HCT116 (cell line): ENCODE measurements around the gene IST1. TPM values are rescaled to one million over a fixed set of nuclear protein-coding genes. Genes with fewer than 3 reads are reported as not detected.

Source experiments
- ATAC-seq: fragments of 200-7000 bp; cut with Tn5 transposase; 2 replicates; pipeline ENCODE4 v1.9.1; 2020; ENCODE audit warnings: mild to moderate bottlenecking, moderate library complexity
- BruUV-seq: library from RNA; stranded (reverse); fragments of 400-500 nt; replicated peaks from 2 replicates; lab custom pipeline; 2021; lab: Mats Ljungman, UMichigan
- CTCF ChIA-PET: fragments of 300-600 bp; sonication (Branson Sonifier 250); formaldehyde crosslinking; loops from one replicate; lab custom pipeline; 2021; ENCODE audit warnings: antibody characterized with exemption; lab: Charles Lee
- POLR2A ChIA-PET: fragments of 300-600, 350-600 bp; sonication (Branson Sonifier 250); formaldehyde crosslinking; loops from one replicate; lab custom pipeline; 2021; ENCODE audit warnings: antibody characterized with exemption; lab: Charles Lee
- RAD21 ChIA-PET, 2 experiments: fragments of 300-600 bp; sonication (Branson Sonifier 250); formaldehyde crosslinking; loops; one replicate each; lab custom pipeline; 2023; ENCODE audit warnings: low total read pairs in 2 of 2; ENCODE audit not compliant: uncharacterized antibody in 2 of 2, unreplicated experiment in 2 of 2, low non-redundant PET in 1 of 2; lab: Charles Lee
- DNase-seq: peaks from one replicate; pipeline ENCODE4 v3.0.0-alpha.2; 2010; ENCODE audit warnings: low read depth, low spot score
- H2AFZ ChIP-seq: fragments of 200-600 bp; shearing (Covaris generic), sonication (generic); 2 replicates; pipeline ENCODE4 v1.6.1; 2017; ENCODE audit warnings: low read depth, mixed run types, mixed read lengths, antibody characterized with exemption, low read length; ENCODE audit not compliant: poor library complexity, severe bottlenecking
- H3K27ac ChIP-seq: 2 replicates; pipeline ENCODE4 v1.5.1; 2012; ENCODE audit warnings: low read depth, low read length
- H3K27me3 ChIP-seq: fragments of 200-600 bp; sonication (generic); 2 replicates; pipeline ENCODE4 v1.6.1; 2016; ENCODE audit warnings: mixed run types, low read length, mixed read lengths; ENCODE audit not compliant: insufficient read depth
- H3K36me3 ChIP-seq, 2 experiments: fragments of 200-500 bp in 1 of 2; fragments of 200-600 bp in 1 of 2; sonication (Bioruptor generic) in 1 of 2; sonication (generic) in 1 of 2; 2 replicates each; pipeline versions ENCODE4 v1.5.1 to v1.6.1; 2014 to 2016; ENCODE audit warnings: low read length in 2 of 2, inconsistent platforms in 1 of 2, mixed read lengths in 1 of 2, mixed run types in 1 of 2; ENCODE audit not compliant: insufficient read depth in 2 of 2, control insufficient read depth in 1 of 2
- H3K4me1 ChIP-seq, 2 experiments: fragments of 200-600 bp in 1 of 2; sonication (generic) in 1 of 2; 2 replicates each; pipeline versions ENCODE4 v1.5.1 to v1.6.1; 2012 to 2017; ENCODE audit warnings: low read length in 2 of 2, inconsistent platforms in 1 of 2, mild to moderate bottlenecking in 1 of 2, mixed read lengths in 1 of 2, mixed run types in 1 of 2, moderate library complexity in 1 of 2; ENCODE audit not compliant: insufficient read depth in 2 of 2, control insufficient read depth in 1 of 2
- H3K4me2 ChIP-seq: fragments of 200-600 bp; sonication (generic); 2 replicates; pipeline ENCODE4 v1.6.1; 2017; ENCODE audit warnings: mixed run types, low read length, mixed read lengths
- H3K4me3 ChIP-seq, 2 experiments: fragments of 200-600 bp in 1 of 2; sonication (generic) in 1 of 2; replicated peaks in 1 of 2; 2 replicates each; pipeline ENCODE4 v1.5.1; 2011 to 2016; ENCODE audit warnings: low read length in 2 of 2, control low read depth in 1 of 2, low read depth in 1 of 2, mild to moderate bottlenecking in 1 of 2, mixed read lengths in 1 of 2, mixed run types in 1 of 2
- H3K79me2 ChIP-seq: fragments of 200-600 bp; sonication (generic); 2 replicates; pipeline ENCODE4 v1.6.1; 2017; ENCODE audit warnings: mild to moderate bottlenecking, mixed run types, low read length, moderate library complexity, mixed read lengths; ENCODE audit not compliant: insufficient read depth
- H3K9ac ChIP-seq: fragments of 200-600 bp; sonication (generic); 2 replicates; pipeline ENCODE4 v1.6.1; 2016; ENCODE audit warnings: low read length, mixed read lengths
- H3K9me2 ChIP-seq: fragments of 200-600 bp; sonication (generic), shearing (Covaris generic); 2 replicates; pipeline ENCODE4 v1.6.1; 2017; ENCODE audit warnings: mixed run types, mild to moderate bottlenecking, moderate library complexity; ENCODE audit not compliant: insufficient read depth
- H3K9me3 ChIP-seq, 2 experiments: fragments of 200-500 bp in 1 of 2; fragments of 200-600 bp in 1 of 2; sonication (Bioruptor generic) in 1 of 2; sonication (generic) in 1 of 2; 2 replicates each; pipeline ENCODE4 v1.6.1; 2014 to 2017; ENCODE audit warnings: low read length in 2 of 2, mixed read lengths in 2 of 2, inconsistent platforms in 1 of 2, low read depth in 1 of 2, mild to moderate bottlenecking in 1 of 2, mixed run types in 1 of 2, moderate library complexity in 1 of 2; ENCODE audit not compliant: control insufficient read depth in 1 of 2, insufficient read depth in 1 of 2
- H4K20me1 ChIP-seq: fragments of 200-600 bp; sonication (generic), shearing (Covaris generic); 2 replicates; pipeline ENCODE4 v1.6.1; 2017; ENCODE audit warnings: mixed run types, mild to moderate bottlenecking, moderate library complexity; ENCODE audit not compliant: insufficient read depth
- CBX3 ChIP-seq: IDR thresholded peaks from 2 replicates; pipeline ENCODE4 v1.6.1; 2012; ENCODE audit warnings: low read depth
- CEBPB ChIP-seq: IDR thresholded peaks from 2 replicates; pipeline ENCODE4 v1.6.1; 2012; ENCODE audit warnings: low read depth
- EGR1 ChIP-seq: IDR thresholded peaks from 2 replicates; pipeline ENCODE4 v1.6.1; 2012; ENCODE audit warnings: low read depth
- ELF1 ChIP-seq: IDR thresholded peaks from 2 replicates; pipeline ENCODE4 v1.6.1; 2012; ENCODE audit warnings: low read depth, borderline replicate concordance
- EZH2phosphoT487 ChIP-seq: fragments of 200-600 bp; IDR thresholded peaks from 2 replicates; pipeline ENCODE4 v1.6.1; 2018; ENCODE audit warnings: antibody characterized with exemption, borderline replicate concordance
- FOSL1 ChIP-seq: IDR thresholded peaks from 2 replicates; pipeline ENCODE4 v1.6.1; 2012; ENCODE audit warnings: low read depth
- JUND ChIP-seq: IDR thresholded peaks from 2 replicates; pipeline ENCODE4 v1.6.1; 2012
- POLR2AphosphoS5 ChIP-seq: IDR thresholded peaks from 2 replicates; pipeline ENCODE4 v1.6.1; 2011; ENCODE audit warnings: mild to moderate bottlenecking, low read depth, low read length, moderate library complexity
- SRF ChIP-seq: IDR thresholded peaks from 2 replicates; pipeline ENCODE4 v1.6.1; 2012; ENCODE audit warnings: low read depth
- TCF7L2 ChIP-seq: IDR thresholded peaks from 2 replicates; pipeline ENCODE4 v1.7.0; 2011; ENCODE audit warnings: borderline replicate concordance, inconsistent platforms; ENCODE audit not compliant: insufficient read depth, insufficient read length; ENCODE audit errors: extremely low read depth
- YY1 ChIP-seq: IDR thresholded peaks from 2 replicates; pipeline ENCODE4 v1.6.1; 2011; ENCODE audit warnings: low read length, low read depth, moderate library complexity, mild to moderate bottlenecking; ENCODE audit not compliant: insufficient replicate concordance; ENCODE audit errors: extremely low read depth
- ZNF274 ChIP-seq: fragments of 200-500 bp; sonication (Bioruptor generic); IDR thresholded peaks from 2 replicates; pipeline ENCODE4 v1.6.1; 2014; ENCODE audit warnings: mild to moderate bottlenecking, low read depth, low read length, inconsistent platforms
- intact Hi-C: fragments of 100-400 bp; cut with micrococcal nuclease; formaldehyde crosslinking; loops from 2 replicates; pipeline ENCODE4 v1.10.0; 2022
- total RNA-seq: library from RNA; stranded (reverse); gene quantifications from one replicate; pipeline ENCODE4 v1.2.1, GENCODE V29; 2021; ENCODE audit not compliant: unreplicated experiment
- TF ChIP-seq, protein P1 (sequence below): IDR thresholded peaks from 2 replicates; pipeline ENCODE4 v1.6.1; 2012
- TF ChIP-seq, protein P2 (sequence below): IDR thresholded peaks from 2 replicates; pipeline ENCODE4 v1.6.1; 2012; ENCODE audit warnings: low read depth

Gene IST1
- total RNA-seq, 1 experiment from 2014 or later: 191 TPM

DNA sequence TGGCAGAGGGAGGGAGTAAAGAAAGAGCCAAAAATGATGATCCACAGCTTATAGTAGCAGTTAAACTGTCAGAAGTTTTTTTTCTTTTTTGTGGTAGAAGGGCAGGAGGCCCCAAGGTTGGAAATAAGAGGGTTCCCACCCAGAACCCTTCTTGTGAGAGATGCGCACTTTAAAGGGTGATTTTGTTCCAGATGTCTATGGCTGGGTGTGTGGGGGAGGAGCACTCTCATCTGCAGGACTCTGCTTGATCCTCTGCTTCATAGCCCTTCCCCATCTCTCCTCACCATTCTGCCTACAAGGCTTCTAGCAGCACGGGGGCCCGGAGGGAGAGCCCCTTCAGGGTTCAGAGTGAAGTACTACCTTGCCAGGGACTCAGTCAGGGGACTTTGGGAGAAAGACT is 43.2 kb upstream of the IST1 start:
- ATAC-seq (no peak), DNase-seq (no peak)
- BruUV-seq: no TSS peak
- ChIA-PET POLR2A (interaction anchor here (0.6 kb wide), 1 partner anchor 43 kb away, joined by 3 read pairs; no protein-coding TSS in a partner anchor), RAD21 (no interaction called here), CTCF (no interaction called here)
- H3K79me2 ChIP-seq: peaks cover 22% of the 10 kb centered on the region
- H2AFZ ChIP-seq: no peak overlapping the region
- H4K20me1 ChIP-seq: peaks cover 4% of the 10 kb centered on the region; the same call in 1 of the 2 replicates
- H3K27me3 ChIP-seq: no peaks in the 10 kb centered on the region
- H3K27ac ChIP-seq: no peak overlapping the region
- no peaks in the 10 kb centered on the region for H3K9me2 ChIP-seq
- peaks cover 16% of the 10 kb centered on the region in 2 experiments; a peak in 3 of 4 replicates for H3K36me3 ChIP-seq
- H3K9ac ChIP-seq: no peak overlapping the region
- no peak for TF ChIP-seq CBX3
- no peak for TF ChIP-seq ELF1
- no peak for TF ChIP-seq SRF
- no peak for TF ChIP-seq CEBPB
- TF ChIP-seq FOSL1: no peak
- TF ChIP-seq, protein P1, sequence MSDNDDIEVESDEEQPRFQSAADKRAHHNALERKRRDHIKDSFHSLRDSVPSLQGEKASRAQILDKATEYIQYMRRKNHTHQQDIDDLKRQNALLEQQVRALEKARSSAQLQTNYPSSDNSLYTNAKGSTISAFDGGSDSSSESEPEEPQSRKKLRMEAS: no peak
- TF ChIP-seq TCF7L2: no peak
- no peak for TF ChIP-seq JUND
- TF ChIP-seq EGR1: no peak
- TF ChIP-seq POLR2AphosphoS5: no peak
- TF ChIP-seq EZH2phosphoT487: no peak
- TF ChIP-seq ZNF274: no peak
- TF ChIP-seq, protein P2, sequence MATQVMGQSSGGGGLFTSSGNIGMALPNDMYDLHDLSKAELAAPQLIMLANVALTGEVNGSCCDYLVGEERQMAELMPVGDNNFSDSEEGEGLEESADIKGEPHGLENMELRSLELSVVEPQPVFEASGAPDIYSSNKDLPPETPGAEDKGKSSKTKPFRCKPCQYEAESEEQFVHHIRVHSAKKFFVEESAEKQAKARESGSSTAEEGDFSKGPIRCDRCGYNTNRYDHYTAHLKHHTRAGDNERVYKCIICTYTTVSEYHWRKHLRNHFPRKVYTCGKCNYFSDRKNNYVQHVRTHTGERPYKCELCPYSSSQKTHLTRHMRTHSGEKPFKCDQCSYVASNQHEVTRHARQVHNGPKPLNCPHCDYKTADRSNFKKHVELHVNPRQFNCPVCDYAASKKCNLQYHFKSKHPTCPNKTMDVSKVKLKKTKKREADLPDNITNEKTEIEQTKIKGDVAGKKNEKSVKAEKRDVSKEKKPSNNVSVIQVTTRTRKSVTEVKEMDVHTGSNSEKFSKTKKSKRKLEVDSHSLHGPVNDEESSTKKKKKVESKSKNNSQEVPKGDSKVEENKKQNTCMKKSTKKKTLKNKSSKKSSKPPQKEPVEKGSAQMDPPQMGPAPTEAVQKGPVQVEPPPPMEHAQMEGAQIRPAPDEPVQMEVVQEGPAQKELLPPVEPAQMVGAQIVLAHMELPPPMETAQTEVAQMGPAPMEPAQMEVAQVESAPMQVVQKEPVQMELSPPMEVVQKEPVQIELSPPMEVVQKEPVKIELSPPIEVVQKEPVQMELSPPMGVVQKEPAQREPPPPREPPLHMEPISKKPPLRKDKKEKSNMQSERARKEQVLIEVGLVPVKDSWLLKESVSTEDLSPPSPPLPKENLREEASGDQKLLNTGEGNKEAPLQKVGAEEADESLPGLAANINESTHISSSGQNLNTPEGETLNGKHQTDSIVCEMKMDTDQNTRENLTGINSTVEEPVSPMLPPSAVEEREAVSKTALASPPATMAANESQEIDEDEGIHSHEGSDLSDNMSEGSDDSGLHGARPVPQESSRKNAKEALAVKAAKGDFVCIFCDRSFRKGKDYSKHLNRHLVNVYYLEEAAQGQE: no peak
- no peak for TF ChIP-seq YY1
- no peak overlapping the region for H3K4me2 ChIP-seq
- H3K9me3 ChIP-seq: no peaks in the 10 kb centered on the region
- intact Hi-C loops: no loop called here
- no peak overlapping the region for H3K4me3 ChIP-seq
- peaks cover 1 to 2% of the 10 kb centered on the region in 2 experiments for H3K4me1 ChIP-seq
